IMR-90 (cell line): Measurements from ENCODE around the gene ARHGAP32. TPM values are rescaled to one million over a fixed set of nuclear protein-coding genes. Genes with fewer than 3 reads are reported as not detected.

Source experiments
- ATAC-seq: fragments of 200-7000 bp; cut with Tn5 transposase; 2 replicates; pipeline ENCODE4 v1.9.1; 2020; ENCODE audit warnings: low read depth, mild to moderate bottlenecking, moderate library complexity
- BruUV-seq: library from RNA; stranded (reverse); fragments of 400-500 nt; replicated peaks from 2 replicates; lab custom pipeline; 2021; lab: Mats Ljungman, UMichigan
- CTCF ChIA-PET: fragments of 300-600 bp; formaldehyde crosslinking; extraction: SDS; loops from one replicate; lab custom pipeline; 2021; ENCODE audit warnings: antibody characterized with exemption; lab: Yijun Ruan, JAX
- POLR2A ChIA-PET: fragments of 300-600 bp; sonication (Branson Sonifier 250); formaldehyde crosslinking; loops from one replicate; lab custom pipeline; 2022; ENCODE audit warnings: antibody characterized with exemption; ENCODE audit not compliant: unreplicated experiment; lab: Charles Lee
- DNase-seq: peaks from one replicate; pipeline ENCODE4 v3.0.0; 2013
- H2AFZ ChIP-seq: replicated peaks from 2 replicates; pipeline ENCODE3; 2013; ENCODE audit warnings: low read length, mild to moderate bottlenecking; ENCODE audit not compliant: poor library complexity
- H2AK5ac ChIP-seq: 2 replicates; pipeline ENCODE4 v1.6.1; 2013; ENCODE audit warnings: low read depth, low read length, inconsistent platforms
- H2AK9ac ChIP-seq: replicated peaks from 2 replicates; pipeline ENCODE3; 2013; ENCODE audit warnings: mild to moderate bottlenecking, low read depth, low read length, moderate library complexity; ENCODE audit not compliant: poor library complexity
- H2BK120ac ChIP-seq: 2 replicates; pipeline ENCODE4 v1.6.1; 2013; ENCODE audit warnings: low read depth, low read length, inconsistent platforms
- H2BK15ac ChIP-seq: 3 replicates; pipeline ENCODE4 v1.6.1; 2013; ENCODE audit warnings: low read depth, low read length, inconsistent platforms
- H2BK20ac ChIP-seq: 2 replicates; pipeline ENCODE4 v1.6.1; 2013; ENCODE audit warnings: low read depth, mild to moderate bottlenecking, inconsistent platforms, low read length, moderate library complexity
- H2BK5ac ChIP-seq: 2 replicates; pipeline ENCODE4 v1.6.1; 2013; ENCODE audit warnings: mild to moderate bottlenecking, low read depth, low read length, inconsistent platforms; ENCODE audit not compliant: poor library complexity, severe bottlenecking
- H3K14ac ChIP-seq: replicated peaks from 2 replicates; pipeline ENCODE4 v1.6.1; 2013; ENCODE audit warnings: low read depth, low read length, inconsistent platforms
- H3K18ac ChIP-seq: 2 replicates; pipeline ENCODE4 v1.6.1; 2013; ENCODE audit warnings: low read depth, low read length, control low read depth
- H3K23ac ChIP-seq: 2 replicates; pipeline ENCODE4 v1.6.1; 2013; ENCODE audit warnings: low read depth, low read length, inconsistent platforms
- H3K27ac ChIP-seq: 2 replicates; pipeline ENCODE4 v1.5.1; 2013; ENCODE audit warnings: mild to moderate bottlenecking, control low read depth, low read length; ENCODE audit not compliant: insufficient read depth
- H3K27me3 ChIP-seq: 2 replicates; pipeline ENCODE4 v1.6.1; 2013; ENCODE audit warnings: low read length; ENCODE audit not compliant: control insufficient read depth, insufficient read depth
- H3K36me3 ChIP-seq: 2 replicates; pipeline ENCODE4 v1.6.1; 2013; ENCODE audit warnings: low read length, mixed read lengths; ENCODE audit not compliant: control insufficient read depth, insufficient read depth
- H3K4ac ChIP-seq: 2 replicates; pipeline ENCODE4 v1.6.1; 2013; ENCODE audit warnings: low read depth, low read length, inconsistent platforms
- H3K4me1 ChIP-seq: 2 replicates; pipeline ENCODE4 v1.6.1; 2013; ENCODE audit warnings: low read length, mixed read lengths; ENCODE audit not compliant: control insufficient read depth, insufficient read depth
- H3K4me2 ChIP-seq: 2 replicates; pipeline ENCODE4 v1.6.1; 2013; ENCODE audit warnings: low read depth, mild to moderate bottlenecking, control low read depth, low read length, moderate library complexity
- H3K4me3 ChIP-seq: 2 replicates; pipeline ENCODE4 v1.5.1; 2013; ENCODE audit warnings: low read depth, mild to moderate bottlenecking, control low read depth, low read length, moderate library complexity; ENCODE audit not compliant: insufficient read depth
- H3K56ac ChIP-seq: 2 replicates; pipeline ENCODE4 v1.6.1; 2013; ENCODE audit warnings: low read length, inconsistent platforms; ENCODE audit not compliant: insufficient read depth; ENCODE audit errors: extremely low read depth
- H3K79me1 ChIP-seq, 2 experiments: 2 replicates each; pipeline ENCODE4 v1.6.1; 2013; ENCODE audit warnings: low read length in 2 of 2, inconsistent platforms in 1 of 2, low read depth in 1 of 2
- H3K9ac ChIP-seq: 2 replicates; pipeline ENCODE4 v1.6.1; 2013; ENCODE audit warnings: low read depth, low read length, control low read depth
- H3K9me1 ChIP-seq: 2 replicates; pipeline ENCODE4 v1.6.1; 2013; ENCODE audit warnings: low read length, inconsistent platforms; ENCODE audit not compliant: insufficient read depth
- H3K9me3 ChIP-seq: 2 replicates; pipeline ENCODE4 v1.6.1; 2013; ENCODE audit warnings: low read length; ENCODE audit not compliant: control insufficient read depth, insufficient read depth
- H4K20me1 ChIP-seq: 2 replicates; pipeline ENCODE4 v1.6.1; 2013; ENCODE audit warnings: low read length, inconsistent platforms; ENCODE audit not compliant: insufficient read depth
- H4K5ac ChIP-seq: 2 replicates; pipeline ENCODE4 v1.6.1; 2013; ENCODE audit warnings: mild to moderate bottlenecking, low read depth, low read length, control low read depth
- H4K8ac ChIP-seq, 2 experiments: 2 replicates each; pipeline ENCODE4 v1.6.1; 2013; ENCODE audit warnings: low read depth in 2 of 2, low read length in 2 of 2, control low read depth in 1 of 2, inconsistent platforms in 1 of 2
- H4K91ac ChIP-seq: 2 replicates; pipeline ENCODE4 v1.6.1; 2013; ENCODE audit warnings: low read depth, low read length, inconsistent platforms; ENCODE audit not compliant: insufficient read depth
- CEBPB ChIP-seq: IDR thresholded peaks from 2 replicates; pipeline ENCODE4 v1.6.1; 2012; ENCODE audit warnings: low read depth, low read length, improper control_type of control experiment
- CHD1 ChIP-seq: IDR thresholded peaks from 2 replicates; pipeline ENCODE4 v1.6.1; 2012; ENCODE audit warnings: low read depth, low read length, improper control_type of control experiment
- FOS ChIP-seq: fragments of 150-350 bp; IDR thresholded peaks from 2 replicates; pipeline ENCODE4 v1.6.1; 2016; ENCODE audit warnings: low read depth, low read length
- MAFK ChIP-seq: IDR thresholded peaks from 2 replicates; pipeline ENCODE4 v1.6.1; 2012; ENCODE audit warnings: low read depth, low read length, improper control_type of control experiment
- MAZ ChIP-seq: IDR thresholded peaks from 2 replicates; pipeline ENCODE4 v1.6.1; 2012; ENCODE audit warnings: low read depth, mild to moderate bottlenecking, low read length, improper control_type of control experiment, moderate library complexity, borderline replicate concordance
- NFE2L2 ChIP-seq: fragments of 150-350 bp; IDR thresholded peaks from 2 replicates; pipeline ENCODE4 v1.6.1; 2016; ENCODE audit warnings: low read depth, mild to moderate bottlenecking, low read length
- POLR2A ChIP-seq: IDR thresholded peaks from 2 replicates; pipeline ENCODE4 v1.6.1; 2012; ENCODE audit warnings: mild to moderate bottlenecking, low read depth, low read length
- RAD21 ChIP-seq: IDR thresholded peaks from 2 replicates; pipeline ENCODE4 v1.6.1; 2012; ENCODE audit warnings: low read length, improper control_type of control experiment
- RCOR1 ChIP-seq: IDR thresholded peaks from 2 replicates; pipeline ENCODE4 v1.6.1; 2012; ENCODE audit warnings: mild to moderate bottlenecking, low read length, improper control_type of control experiment; ENCODE audit not compliant: insufficient replicate concordance
- RFX5 ChIP-seq: IDR thresholded peaks from 2 replicates; pipeline ENCODE4 v1.8.0; 2012; ENCODE audit warnings: low read depth, mild to moderate bottlenecking, low read length, moderate library complexity
- SMC3 ChIP-seq: fragments of 150-350 bp; IDR thresholded peaks from 2 replicates; pipeline ENCODE4 v1.6.1; 2016; ENCODE audit warnings: low read depth, mild to moderate bottlenecking, antibody characterized with exemption, low read length, moderate library complexity
- WGBS, 2 experiments: methylation state at CpG; one replicate each; pipeline versions ENCODE4 v1.1.5 to v1.1.7; 2013; ENCODE audit warnings: missing lambda C conversion rate in 2 of 2; ENCODE audit not compliant: insufficient read length in 1 of 2; ENCODE audit errors: extremely low coverage in 2 of 2; 5-methylcytosine and 5-hydroxymethylcytosine counted together
- dilution Hi-C: fragments of 300-500 bp; cut with HindIII; formaldehyde crosslinking; loops from one replicate; pipeline ENCODE4 v1.14.3; 2018; ENCODE audit warnings: low sequenced_read_pairs; ENCODE audit not compliant: unreplicated experiment
- in situ Hi-C: fragments of 300-500 bp; cut with MboI; formaldehyde crosslinking; loops from 3 replicates; pipeline ENCODE4 v1.14.3; 2019; ENCODE audit warnings: low sequenced_read_pairs, inconsistent platforms, mixed read lengths
- intact Hi-C: fragments of 100-400 bp; cut with micrococcal nuclease; formaldehyde crosslinking; loops from 2 replicates; pipeline ENCODE4 v1.10.0; 2022
- polyA plus RNA-seq, 3 experiments: library from polyadenylated mRNA; depleted of rRNA; stranded (reverse); fragments of >200 nt; gene quantifications; 2 replicates each; pipeline ENCODE4 v1.2.3, GENCODE V29; 2012; ENCODE audit warnings: low replicate concordance in 1 of 3
- total RNA-seq: library from RNA; depleted of rRNA; stranded (reverse); fragments of >200 nt; gene quantifications from 2 replicates; pipeline ENCODE4 v1.2.3, GENCODE V29; 2012

The ARHGAP32 gene
- total and polyA plus RNA-seq, 2 of the 4 experiments (the other 2 are of a cell fraction), result 4.1 to 8.4 TPM

- Histone ChIP-seq H3K4ac (no peak overlapping the region), H3K23ac (no peak overlapping the region), H3K36me3 (no peaks in the 10 kb centered on the region), H2BK20ac (no peak overlapping the region), H3K4me1 (no peaks in the 10 kb centered on the region), H3K9ac (no peak overlapping the region), H3K27ac (no peak overlapping the region), H2BK5ac (no peak overlapping the region), H3K27me3 (no peaks in the 10 kb centered on the region), H4K91ac (no peak overlapping the region), H3K14ac (no peak overlapping the region), H3K4me2 (no peak overlapping the region), H2AFZ (no peak overlapping the region), H3K18ac (no peak overlapping the region), H4K8ac (no peak overlapping the region), H2BK15ac (no peak overlapping the region), H2AK9ac (no peak overlapping the region), H3K79me1 (no peaks in the 10 kb centered on the region), H3K9me1 (no peaks in the 10 kb centered on the region; the same call in 1 of the 2 replicates), H4K5ac (no peak overlapping the region), H2AK5ac (no peak overlapping the region), H3K56ac (no peak overlapping the region), H3K9me3 (no peaks in the 10 kb centered on the region), H2BK120ac (no peak overlapping the region), H3K4me3 (no peak overlapping the region), H4K20me1 (no peaks in the 10 kb centered on the region)
- ChIA-PET POLR2A (no interaction called here), CTCF (no interaction called here)
- BruUV-seq, result no TSS peak
- in situ Hi-C loops, result no loop called here
- dilution Hi-C loops, result no loop called here
- intact Hi-C loops, result no loop called here
- WGBS, 2 experiments, result no CpG with 5 or more reads among the region's 2 CpGs
- DNase-seq (no peak), ATAC-seq (no peak)
- TF ChIP-seq CHD1 (no peak), RCOR1 (no peak), CEBPB (no peak), RAD21 (no peak), POLR2A (no peak), MAFK (no peak), SMC3 (no peak), RFX5 (no peak), MAZ (no peak), NFE2L2 (no peak), FOS (no peak)
These were observed 156.9 kb downstream of the ARHGAP32 start for GRCh38 chr11:129035244-129035643.
